ENCODE data around the gene SLC38A10.

The SLC38A10 gene

DNA sequence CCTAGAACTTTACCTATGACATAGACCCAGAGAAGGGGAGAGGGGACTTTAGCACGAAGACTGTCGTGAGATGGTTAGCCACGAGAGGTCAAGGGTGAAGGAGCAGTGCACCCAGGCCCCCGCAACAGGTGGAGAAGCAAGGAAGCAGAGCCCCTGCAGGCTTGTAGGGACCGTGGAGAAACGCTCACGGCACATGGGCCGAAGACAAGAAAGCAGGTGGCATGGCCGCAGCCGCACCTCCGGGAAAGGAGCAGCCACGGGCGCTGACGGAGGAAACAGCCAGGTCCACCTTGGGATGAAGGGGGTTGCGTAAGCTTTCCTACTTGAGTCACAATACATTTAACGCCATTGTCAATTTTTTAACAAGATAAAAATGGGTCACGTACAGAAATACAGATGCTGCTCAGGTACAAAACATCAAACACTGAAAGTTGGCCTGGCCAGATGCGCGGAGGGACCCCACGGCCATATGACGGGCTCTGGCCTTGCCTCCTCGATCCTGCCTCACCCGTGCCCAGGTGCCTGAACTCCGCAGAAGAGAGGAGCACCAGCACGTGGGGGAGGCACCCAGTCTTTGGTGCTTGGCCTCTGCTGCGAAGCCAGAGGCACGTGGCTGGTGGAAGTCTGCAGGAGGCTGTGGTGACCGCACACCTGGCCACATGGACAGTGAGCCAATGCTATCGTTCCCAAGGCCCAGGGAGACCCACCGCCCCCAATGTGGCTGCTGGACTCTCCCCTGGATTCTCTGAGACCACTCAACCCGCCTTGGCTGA is 21.2 kb downstream of the SLC38A10 start:
- no peak for DNase-seq

DNA sequence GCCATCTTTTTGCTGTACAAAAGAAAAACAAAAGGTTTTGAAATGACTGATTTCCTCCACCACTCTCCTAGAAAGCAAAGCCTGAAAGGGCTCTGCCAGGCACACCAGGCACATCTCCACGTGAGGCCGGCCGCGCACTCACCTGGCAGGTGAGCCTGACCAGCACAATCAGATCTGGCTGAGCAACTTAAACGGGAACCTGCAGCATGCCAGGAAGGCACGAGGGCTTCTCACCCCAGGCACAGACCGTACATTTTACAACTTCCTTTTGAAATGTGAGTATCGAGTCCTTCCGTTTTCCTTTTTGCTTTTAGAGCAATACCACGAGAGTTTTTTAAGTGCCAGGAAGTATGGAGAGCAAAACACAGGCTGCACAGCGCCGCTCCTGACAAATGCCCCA is 22.5 kb downstream of the SLC38A10 start:
- peak in 2 of 3 donors; percentile 24 to 31 for DNase-seq

DNA sequence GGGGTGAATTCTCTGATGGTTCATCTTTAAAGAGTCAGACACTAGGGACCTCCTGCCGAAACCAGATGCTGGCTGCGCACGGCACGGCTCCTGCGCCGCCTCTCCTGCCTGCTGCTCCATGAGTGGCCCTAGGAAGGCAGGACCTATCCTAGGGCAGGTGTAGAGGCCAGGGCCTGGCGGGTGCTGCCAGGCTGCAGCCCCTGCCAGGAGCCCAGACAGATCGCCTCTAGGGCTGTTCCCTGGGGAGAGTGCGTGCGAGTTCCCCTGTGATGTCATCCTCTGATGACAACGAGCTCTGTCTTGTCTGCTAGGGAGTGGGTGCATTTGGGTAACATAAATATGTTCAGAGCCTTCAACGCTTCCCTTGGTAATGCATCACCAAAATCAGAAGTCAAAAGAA is 23.9 kb downstream of the SLC38A10 start:
- DNase-seq, result peak; percentile 20 to 36 (median 31)

DNA sequence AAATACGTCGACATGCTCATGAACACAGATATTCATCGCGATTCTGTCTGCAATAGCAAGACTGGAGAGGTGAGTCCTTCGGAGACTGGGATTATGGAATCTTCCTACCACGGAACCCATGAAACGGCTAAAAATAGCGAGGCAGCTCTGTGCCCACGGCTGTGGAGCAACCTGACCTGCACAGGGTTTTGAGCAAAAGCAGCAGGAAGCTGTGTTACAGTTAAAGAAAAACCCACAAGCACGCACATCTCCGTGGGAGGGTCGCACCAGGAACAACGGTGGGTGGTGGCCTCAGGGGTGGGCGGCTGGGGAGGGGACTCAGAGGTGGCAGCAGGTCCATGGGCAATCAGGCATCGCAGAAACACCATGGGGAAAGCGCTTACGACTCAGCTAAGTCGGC is 24.8 kb downstream of the SLC38A10 start:
- peak in 2 of 3 donors; percentile 25 to 31 for DNase-seq

DNA sequence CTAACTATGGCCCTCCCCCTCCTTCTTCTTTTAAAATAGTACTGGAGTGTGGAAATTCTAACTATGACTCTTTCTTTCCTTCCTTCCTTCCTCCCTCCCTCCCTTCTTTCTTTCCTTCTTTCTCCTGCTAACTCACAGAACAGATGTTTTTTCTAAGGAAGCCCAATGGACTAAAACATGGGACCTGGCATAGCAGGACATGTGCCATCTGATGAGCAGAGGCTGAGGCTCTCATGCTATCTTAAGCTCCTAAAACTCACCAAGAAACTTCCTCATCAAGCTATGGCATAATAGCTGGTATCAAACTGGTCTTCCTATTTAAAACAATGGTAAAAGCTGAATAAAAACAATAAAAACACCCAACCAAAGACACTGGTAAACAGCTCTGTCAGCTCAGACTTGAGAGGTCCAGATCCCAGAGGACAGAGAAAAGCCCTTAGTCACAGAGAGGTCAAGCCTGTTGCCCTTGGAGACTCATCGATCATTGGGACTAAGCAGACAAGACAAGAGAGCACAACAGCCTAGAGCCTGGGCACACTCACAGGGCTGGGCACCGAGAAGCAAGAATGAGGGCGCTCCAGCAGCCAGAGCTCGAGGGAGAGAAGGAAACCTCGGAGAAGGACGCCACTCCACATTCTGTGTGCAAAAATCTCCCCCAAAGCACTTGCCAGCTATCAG is 27.6 kb downstream of the SLC38A10 start:
- DNase-seq, result no peak

DNA sequence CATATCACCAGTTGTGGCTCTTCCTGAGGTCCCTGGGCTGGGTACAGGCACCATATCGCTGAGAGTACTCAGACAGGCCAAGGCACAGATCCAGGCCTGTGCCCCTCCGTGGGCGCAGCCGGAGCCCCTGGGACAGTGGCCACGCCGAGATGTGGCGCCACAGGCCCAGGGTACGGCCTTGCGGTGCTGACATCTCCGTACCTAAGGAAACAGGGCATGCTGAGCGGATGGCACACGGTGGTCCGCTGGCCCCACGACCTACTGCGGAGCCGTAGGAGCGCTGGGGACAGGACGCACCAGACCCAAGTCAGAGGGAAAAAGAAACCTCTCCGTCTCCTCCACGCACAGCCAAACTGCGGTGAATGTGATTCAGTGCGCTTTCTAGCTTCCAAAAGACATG is 29.5 kb downstream of the SLC38A10 start:
- no peak for DNase-seq

DNA sequence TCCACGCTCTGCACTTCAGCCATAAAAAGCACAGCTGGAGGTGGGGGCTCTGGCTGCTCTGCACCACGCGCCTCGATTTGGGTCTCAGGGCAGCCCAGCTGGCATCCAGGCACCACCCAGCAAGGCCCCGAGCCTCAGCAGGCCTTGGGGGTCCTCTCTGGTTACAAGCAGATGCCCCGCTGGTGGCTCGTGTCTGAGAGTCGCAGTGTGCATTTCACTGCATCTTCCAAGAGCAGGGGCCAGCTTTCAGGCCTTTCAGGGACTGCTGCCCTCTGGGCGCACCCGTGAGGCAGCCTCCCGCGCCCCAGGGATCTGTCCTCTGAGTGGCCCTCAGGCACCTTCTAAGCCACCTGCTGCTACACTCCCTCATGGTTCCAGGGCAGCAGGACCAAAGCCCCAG is 30.5 kb downstream of the SLC38A10 start:
- no peak for DNase-seq

DNA sequence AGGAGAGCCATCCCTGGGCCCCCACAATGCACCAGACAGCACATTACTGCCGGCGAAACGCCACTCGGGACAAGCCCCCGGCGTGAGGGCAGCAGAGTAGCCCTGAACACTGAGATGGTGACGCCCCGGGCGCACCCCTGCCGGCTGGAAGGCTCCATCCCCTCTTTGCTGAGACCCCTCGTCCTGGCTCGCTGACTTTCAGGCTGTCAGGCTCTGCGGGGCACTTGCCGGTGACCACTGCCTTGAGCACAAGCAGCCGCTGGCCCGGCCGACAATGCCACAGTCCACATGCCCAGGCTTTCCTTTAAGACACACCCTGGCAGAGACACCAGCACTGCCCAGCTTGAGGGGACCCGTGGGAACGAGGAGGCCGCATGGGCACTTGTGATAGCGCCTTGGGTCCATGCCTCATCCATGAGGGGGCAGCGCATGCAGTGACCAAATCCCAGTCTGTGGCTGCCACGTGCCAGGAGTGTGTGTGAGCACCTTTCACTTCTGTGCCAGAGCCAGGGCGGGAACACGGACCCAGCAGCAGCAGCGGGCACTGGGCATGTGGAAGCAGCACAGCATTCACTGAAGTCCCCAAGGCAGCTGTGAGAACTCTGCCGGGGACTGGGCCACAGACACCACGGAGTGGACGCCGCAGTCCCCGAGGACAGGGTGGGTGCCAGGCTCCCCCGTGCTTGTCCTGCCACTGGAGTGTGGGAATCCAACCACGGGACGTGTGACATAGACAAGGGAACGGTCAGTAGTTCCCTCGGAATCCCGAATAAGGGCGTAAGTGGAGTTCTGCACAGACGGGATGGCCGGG is 31.5 kb downstream of the SLC38A10 start:
- DNase-seq, result no peak

DNA sequence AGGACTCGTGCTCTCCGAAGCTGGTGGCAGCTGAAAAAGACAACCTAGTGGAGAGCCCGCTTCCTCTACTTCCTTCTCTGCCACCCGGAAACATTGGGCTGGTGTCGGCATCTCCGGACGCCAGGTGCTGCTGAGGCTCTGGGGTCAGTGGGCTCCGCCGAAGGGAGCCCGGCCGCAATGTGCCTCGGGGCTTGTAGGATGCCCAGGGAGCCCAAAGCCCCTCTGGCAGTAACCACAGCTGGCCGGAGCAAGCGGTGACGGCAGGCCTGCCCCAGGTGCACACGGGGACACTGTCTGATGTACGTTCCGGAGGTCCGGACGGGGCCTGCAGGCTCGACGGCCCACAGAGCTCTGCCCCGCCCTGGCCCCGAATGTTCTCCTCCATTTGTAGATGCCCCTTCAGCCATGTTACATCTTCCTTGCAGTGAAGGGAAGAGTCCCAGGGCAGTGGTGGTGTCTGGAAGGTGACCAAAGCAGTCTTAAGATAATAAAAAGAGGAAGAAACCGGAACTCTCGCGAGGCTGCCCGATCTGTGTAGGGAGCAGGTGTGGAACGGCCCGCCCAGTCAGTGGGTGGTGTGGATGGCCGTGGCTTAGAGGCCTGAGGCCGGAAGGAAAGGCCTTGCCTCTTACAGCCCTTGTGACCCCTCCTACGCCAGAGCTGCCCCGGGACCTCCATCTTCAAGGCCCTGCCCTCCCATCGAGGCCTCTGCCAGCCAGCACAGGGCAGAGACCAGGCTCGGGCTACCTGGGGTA is 33.3 kb downstream of the SLC38A10 start:
- no peak for DNase-seq

DNA sequence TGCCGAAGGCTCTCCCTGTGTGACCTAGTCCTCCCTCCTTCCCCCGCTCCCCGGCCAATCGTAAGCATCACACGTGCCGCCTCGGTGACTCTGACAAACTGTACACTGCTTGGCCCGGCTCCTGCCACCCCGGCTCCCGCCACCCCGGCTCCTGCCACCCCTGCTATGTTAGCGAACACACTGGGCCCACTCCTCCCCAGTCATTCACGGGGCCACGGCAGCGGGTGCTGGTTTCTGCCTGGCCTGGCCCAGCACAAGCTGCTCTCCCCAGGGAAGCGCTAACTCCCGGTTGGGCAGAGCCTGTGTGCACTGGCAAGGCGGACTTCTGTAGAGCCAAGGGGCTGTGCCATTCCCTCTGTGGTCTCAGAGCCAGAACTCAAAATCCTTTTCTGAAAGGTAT is 34.0 kb downstream of the SLC38A10 start:
- DNase-seq, result no peak

DNA sequence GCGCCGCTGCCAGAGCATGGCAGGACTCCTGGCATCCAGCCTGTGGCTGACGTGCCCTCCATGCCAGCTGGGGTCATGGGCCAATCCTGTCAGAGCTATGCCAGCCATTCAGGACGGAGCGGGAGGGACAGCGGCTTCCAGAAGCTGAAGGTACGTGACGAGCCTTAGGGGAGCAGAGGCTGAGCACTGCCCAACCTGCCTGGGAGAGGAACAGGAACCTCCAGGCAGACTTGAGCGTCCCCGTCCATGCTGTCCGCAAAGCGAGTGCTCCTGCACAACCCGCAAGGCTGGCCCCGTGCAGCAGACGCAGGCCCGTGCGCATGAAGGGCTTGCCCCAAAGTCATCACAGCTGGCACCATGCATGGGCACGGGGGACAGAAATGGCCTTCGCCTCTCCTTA is 34.5 kb downstream of the SLC38A10 start:
- DNase-seq, result no peak

DNA sequence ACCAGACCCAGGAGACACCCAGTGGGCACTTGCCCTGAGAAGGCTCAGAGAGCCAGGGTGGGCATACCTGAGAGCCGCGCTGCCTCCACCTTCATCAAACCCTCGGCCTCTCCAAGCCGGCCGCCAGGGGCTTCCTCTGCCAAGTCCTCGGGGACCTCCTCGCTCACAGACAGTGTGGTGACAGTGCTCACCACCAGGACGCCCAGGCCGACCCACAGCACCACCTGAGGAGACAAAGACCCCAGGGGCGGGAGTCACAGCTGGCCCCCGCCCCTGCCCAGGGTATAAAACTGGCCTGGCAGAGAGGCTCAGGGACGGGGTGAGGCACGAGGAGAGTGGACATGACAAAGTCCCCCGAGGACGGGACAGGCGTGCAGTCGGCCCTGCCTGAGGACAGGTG is 34.9 kb downstream of the SLC38A10 start:
- DNase-seq, result no peak

DNA sequence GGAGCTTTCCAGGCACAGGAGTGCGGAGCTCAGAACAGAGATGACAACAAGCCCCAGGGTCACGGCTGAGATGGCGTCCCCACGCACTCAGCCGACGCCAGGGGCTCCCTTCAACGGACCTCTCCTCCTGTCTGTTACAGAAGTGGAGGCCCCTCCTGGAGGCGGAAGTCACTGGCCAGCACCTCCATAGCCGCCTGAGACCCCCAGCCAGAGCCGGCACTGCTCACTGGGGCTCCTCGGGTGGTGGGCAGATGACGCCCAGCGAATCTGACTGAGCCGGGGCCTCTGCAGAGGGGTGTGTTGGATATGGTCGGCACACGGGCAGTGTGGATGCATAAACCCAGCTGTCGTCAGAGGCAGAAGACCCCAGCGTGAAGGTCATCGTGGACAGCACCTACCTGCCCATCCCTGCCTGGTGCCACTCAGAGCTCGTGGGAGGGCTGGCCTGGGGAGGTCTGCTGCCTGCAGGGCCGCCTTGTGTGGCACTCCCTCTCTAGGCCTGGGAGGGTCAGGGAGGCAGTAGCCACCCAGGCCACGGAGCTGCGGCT is 36.0 kb downstream of the SLC38A10 start:
- no peak for DNase-seq

DNA sequence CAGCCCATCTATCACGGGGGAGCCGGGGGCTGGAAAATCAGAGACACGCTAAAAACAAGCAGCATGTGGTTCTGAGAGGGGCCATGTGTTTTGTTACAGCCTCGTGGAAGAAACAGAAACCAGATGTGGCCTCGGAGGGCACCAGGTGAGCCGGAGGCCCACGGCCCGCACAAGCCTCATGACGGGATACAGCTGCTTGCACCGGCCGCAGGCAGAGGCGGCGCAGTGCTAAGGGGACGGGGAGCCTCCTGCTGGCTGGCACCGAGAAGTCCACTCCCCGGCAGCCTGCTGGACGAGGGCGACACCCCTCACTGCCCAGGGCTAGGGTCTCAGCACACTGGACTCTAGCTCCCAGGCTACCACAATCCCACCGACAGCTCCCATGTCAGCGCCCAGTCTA is 36.8 kb downstream of the SLC38A10 start:
- DNase-seq, result no peak

DNA sequence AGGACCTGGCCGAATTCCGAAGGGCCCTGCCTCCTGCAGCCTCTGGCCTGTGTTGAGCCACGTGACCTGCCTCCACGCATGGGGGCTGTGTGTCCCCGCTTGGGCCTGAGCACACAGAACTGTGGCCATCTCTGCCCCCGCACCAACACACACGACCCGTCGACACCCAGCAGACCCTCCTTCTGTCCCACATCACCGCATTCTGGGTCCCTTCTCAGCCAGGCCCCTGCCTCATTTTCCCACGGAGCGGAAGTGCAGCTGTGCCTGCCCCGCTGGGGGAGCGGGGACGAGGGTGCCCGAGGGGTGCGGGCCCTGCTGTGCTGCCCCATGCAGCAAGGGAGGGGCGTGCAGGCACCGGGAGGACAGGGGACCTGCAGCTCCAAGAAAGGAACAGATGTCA is 37.6 kb downstream of the SLC38A10 start:
- no peak for DNase-seq

DNA sequence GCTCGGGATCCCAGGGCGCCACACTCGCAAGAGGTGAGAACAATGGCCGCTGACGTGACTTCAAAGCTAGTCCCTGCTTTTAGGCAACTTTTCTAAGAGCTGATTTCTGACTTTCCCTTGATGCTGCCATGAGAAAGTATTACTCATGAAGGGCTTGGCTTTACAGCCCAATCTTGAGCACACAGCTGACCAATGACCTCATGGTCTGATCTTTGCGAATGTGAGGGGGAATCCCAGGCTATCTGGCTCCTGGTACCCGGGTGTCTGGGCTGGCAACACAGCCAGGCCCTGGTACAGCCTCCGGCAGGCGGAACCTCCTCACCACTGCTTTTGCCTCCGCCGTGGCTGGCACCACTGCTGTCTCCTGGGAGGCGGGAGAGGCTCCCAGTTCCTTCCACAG is 38.5 kb downstream of the SLC38A10 start:
- peak; percentile 78 to 88 (median 80) for DNase-seq

DNA sequence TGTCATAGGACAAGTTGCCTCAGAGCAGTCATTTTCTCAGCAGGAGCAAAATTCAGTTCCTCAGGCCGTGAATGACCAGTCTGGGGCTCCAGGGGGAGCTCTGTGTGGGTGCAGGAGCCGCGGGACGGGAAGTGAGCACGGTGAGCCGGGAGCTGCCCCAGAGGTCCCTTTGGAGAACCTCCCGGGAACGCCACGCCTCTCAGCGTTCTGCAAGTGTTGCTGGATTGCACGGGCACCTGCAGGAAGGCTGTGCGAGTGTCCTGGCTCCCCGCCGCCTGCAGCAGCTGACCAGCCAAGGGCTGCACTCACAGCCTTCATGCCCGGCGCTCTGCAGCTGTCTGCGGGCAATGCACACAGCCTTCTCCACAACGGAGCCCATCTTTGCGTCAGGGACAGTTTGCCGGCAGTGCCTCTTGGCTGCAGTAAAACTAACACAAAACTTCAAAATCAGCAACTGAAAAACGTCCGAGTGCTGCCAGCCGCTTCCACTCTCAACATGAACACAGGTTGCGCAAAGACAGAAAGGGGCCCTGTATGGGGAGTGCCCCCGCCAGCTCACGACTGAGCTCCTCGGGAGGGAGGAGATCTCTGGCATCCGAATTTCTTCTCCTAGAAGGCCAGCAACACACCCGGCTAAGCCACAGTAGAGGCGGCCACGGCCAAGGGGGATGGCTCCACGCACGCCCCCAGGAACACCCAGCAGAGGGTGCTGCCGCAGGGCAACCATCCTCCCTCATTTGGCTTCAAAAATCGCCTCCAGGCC is 40.0 kb downstream of the SLC38A10 start:
- peak; percentile 89 to 90 (median 90) for DNase-seq

DNA sequence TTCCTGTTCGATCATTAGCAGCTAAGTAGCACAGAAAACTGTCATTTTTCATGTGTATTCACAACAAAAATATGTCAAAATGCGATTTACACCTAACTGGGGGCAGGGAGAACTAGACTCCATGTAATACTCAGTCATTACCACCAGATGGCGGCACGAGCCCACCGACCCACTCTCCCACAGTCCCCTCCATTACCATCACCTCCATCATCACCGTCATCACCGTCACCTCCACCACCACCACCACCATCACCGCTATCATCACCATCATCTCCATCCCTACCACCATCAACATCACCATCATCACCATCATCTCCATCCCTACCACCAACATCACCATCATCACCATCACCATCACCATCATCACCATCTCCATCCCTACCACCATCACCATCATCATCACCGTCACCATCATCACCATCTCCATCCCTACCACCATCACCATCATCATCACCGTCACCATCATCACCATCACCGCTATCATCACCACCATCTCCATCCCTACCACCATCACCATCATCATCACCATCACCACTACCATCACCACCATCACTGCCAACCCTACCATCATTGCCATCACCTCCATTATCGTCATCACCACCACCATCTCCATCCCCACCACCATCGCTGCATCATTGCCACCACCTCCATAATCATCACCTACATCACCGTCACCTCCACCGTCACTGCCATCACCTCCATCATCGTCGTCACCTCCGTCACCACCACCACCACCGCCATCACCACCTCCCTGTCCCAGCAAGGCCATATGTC is 41.6 kb downstream of the SLC38A10 start:
- DNase-seq, result peak; percentile 53 to 61 (median 57)

DNA sequence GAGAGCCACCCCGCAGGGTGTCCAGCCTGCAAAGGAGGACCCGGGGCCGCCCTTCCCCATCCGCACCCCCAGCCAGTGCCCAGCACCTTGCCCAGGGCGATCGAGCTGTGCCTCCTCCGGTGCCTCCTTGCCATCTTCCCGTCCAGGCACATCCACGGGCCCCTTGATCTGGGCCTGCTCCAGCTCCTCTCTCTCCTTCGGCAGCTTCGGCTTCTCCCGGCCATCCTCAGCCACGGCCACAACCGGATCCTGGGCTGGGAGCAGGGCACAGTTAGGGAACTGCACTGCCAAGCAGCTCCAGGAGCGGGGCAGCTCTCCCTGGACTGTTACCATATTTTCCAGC is 42.1 kb downstream of the SLC38A10 start:
- DNase-seq, result no peak

DNA sequence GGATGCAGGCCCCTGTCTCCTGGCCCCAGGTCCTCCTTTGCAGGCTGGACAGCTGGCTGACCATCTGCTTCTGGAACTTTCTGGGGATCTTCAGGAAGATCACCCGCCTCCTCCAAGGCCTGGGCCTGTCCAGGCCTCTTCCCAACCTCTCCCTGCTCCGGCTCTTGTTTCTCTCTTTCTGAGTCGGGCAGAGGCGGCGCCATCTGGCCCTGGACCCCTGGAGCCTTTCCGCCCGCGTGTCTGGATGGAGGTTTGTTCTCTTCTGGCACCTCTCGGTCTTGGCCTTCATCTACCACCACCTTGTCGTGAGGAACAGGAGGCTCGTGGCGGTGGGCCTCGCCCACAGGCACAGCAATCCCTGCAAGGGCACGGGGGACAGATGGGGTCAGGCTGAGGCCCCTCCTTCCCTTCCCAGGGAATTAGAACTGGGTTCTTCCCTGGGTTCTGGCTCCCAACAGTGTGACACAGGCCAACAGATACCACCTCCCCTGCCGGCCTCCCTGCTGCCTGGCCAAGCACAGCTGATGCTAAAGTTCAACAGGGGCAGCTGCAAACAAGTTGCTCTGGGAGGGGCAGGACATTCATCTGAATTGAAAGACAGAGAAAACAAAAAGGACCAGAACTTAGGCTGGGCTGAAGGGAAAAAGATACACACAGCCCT is 42.7 kb downstream of the SLC38A10 start:
- DNase-seq, result no peak

Data from suppressor macrophage treated with lipopolysaccharide for 1 hour (primary cell).